PC-9 (cell line): Measurements from ENCODE around the gene FANCI. TPM values are rescaled to one million over a fixed set of nuclear protein-coding genes. Genes with fewer than 3 reads are reported as not detected.

Source experiments
- BruUV-seq: library from RNA; stranded (reverse); fragments of 400-500 nt; replicated peaks from 2 replicates; lab custom pipeline; 2021; lab: Mats Ljungman, UMichigan
- CTCF ChIA-PET: fragments of 300-600 bp; sonication (Branson Sonifier 250); formaldehyde crosslinking; loops from one replicate; lab custom pipeline; 2022; ENCODE audit warnings: antibody characterized with exemption; lab: Charles Lee
- POLR2A ChIA-PET: fragments of 300-600 bp; sonication (Branson Sonifier 250); formaldehyde crosslinking; loops from one replicate; lab custom pipeline; 2022; ENCODE audit warnings: antibody characterized with exemption; ENCODE audit not compliant: unreplicated experiment; lab: Charles Lee
- DNase-seq, 2 experiments: peaks; one replicate each; pipeline versions ENCODE4 v3.0.0 to v3.0.0-alpha.2; 2015 to 2022; ENCODE audit warnings: mixed read lengths in 1 of 2
- H2AFZ ChIP-seq: fragments of 200-600 bp; sonication (generic); 2 replicates; pipeline ENCODE4 v1.8.1; 2017; ENCODE audit warnings: antibody characterized with exemption
- H3F3A ChIP-seq: fragments of 200-600 bp; sonication (generic); 2 replicates; pipeline ENCODE4 v1.8.1; 2017; ENCODE audit warnings: antibody characterized with exemption, mild to moderate bottlenecking, low read depth; ENCODE audit not compliant: insufficient read depth
- H3K27ac ChIP-seq: fragments of 200-600 bp; sonication (generic); 2 replicates; pipeline ENCODE4 v1.6.1; 2016; ENCODE audit warnings: mixed run types
- H3K27me3 ChIP-seq: fragments of 200-600 bp; sonication (generic); 2 replicates; pipeline ENCODE4 v1.6.1; 2016; ENCODE audit warnings: low read depth, mixed run types; ENCODE audit not compliant: insufficient read depth
- H3K36me3 ChIP-seq: fragments of 200-600 bp; sonication (generic); 2 replicates; pipeline ENCODE4 v1.6.1; 2016; ENCODE audit warnings: low read depth, mixed run types
- H3K4me1 ChIP-seq: fragments of 200-600 bp; sonication (generic); replicated peaks from 2 replicates; pipeline ENCODE4 v1.6.1; 2016; ENCODE audit warnings: mixed run types; ENCODE audit not compliant: insufficient read depth
- H3K4me2 ChIP-seq: fragments of 200-600 bp; sonication (generic); 2 replicates; pipeline ENCODE4 v1.6.1; 2017; ENCODE audit warnings: mixed run types
- H3K4me3 ChIP-seq: fragments of 200-600 bp; sonication (generic); 2 replicates; pipeline ENCODE4 v1.6.1; 2016; ENCODE audit warnings: mixed run types
- H3K79me2 ChIP-seq: fragments of 200-600 bp; sonication (generic); 2 replicates; pipeline ENCODE4 v1.6.1; 2017; ENCODE audit warnings: low read depth, mixed run types
- H3K9me2 ChIP-seq: fragments of 200-600 bp; sonication (generic); 2 replicates; pipeline ENCODE4 v1.8.1; 2017; ENCODE audit warnings: mild to moderate bottlenecking; ENCODE audit not compliant: insufficient read depth
- H3K9me3 ChIP-seq: fragments of 200-600 bp; sonication (generic); 2 replicates; pipeline ENCODE4 v1.8.1; 2016; ENCODE audit warnings: low read depth; ENCODE audit not compliant: insufficient read depth
- H4K20me1 ChIP-seq: fragments of 200-600 bp; sonication (generic); 2 replicates; pipeline ENCODE4 v1.8.1; 2017; ENCODE audit not compliant: insufficient read depth
- EZH2 ChIP-seq: fragments of 200-600 bp; sonication (generic); IDR thresholded peaks from 2 replicates; pipeline ENCODE4 v1.8.0; 2017; ENCODE audit warnings: antibody characterized with exemption, low read depth
- intact Hi-C: fragments of 100-400 bp; cut with micrococcal nuclease; formaldehyde crosslinking; loops from one replicate; pipeline ENCODE4 v1.10.0; 2022; ENCODE audit not compliant: unreplicated experiment
- total RNA-seq: library from RNA; stranded (reverse); gene quantifications from 2 replicates; pipeline ENCODE4 v1.2.3, GENCODE V29; 2021
- TF ChIP-seq, protein P1 (sequence below): fragments of 200-600 bp; sonication (generic); conservative IDR thresholded peaks from 2 replicates; pipeline ENCODE4 v1.6.1; 2017; ENCODE audit warnings: mixed run types, antibody characterized with exemption, mild to moderate bottlenecking, moderate library complexity

FANCI gene
- total RNA-seq, 1 experiment from 2014 or later, result 126 TPM

DNA sequence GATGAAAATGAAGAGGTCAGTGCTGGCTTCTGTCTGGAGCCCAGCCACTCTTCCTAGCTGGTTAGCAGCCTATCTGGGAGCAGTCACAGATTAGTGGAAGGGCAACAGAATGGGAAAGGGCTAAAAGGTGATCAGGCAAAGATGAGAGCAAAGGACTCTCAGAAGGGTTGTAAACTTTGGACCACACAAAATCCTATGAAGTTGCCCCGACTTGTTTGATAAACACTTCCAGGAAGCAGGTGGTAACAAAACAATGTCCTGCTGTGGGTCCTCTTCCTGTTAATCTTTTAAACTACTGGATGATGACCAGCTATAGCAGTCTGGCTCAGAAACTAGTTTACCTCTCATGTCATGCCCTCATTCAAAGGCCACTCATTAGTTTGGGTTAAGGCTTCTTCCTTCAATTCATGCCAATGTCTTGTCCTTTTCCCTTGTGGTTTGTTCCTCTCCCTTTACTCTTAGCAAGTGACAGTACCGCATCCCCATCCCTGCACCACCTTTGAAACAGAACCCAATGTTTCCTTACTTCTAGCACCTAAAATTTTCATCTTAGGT, 71.7 kb downstream of the FANCI start:
- BruUV-seq, result no TSS peak
- H3K4me1 ChIP-seq, result no peaks in the 10 kb centered on the region
- ChIA-PET POLR2A (no interaction called here), CTCF (no interaction called here)
- H3K27ac ChIP-seq, result no peak overlapping the region
- DNase-seq, result no peak
- H2AFZ ChIP-seq, result no peak overlapping the region
- intact Hi-C loops, result no loop called here
- H3K27me3 ChIP-seq, result no peaks in the 10 kb centered on the region
- H3K9me3 ChIP-seq, result no peaks in the 10 kb centered on the region
- no peaks in the 10 kb centered on the region for H3K79me2 ChIP-seq
- peaks cover 38% of the 10 kb centered on the region; the same call in 1 of the 2 replicates for H3F3A ChIP-seq
- H3K9me2 ChIP-seq, result no peaks in the 10 kb centered on the region
- no peak overlapping the region for H3K4me2 ChIP-seq
- peaks cover 5% of the 10 kb centered on the region; the same call in 1 of the 2 replicates for H4K20me1 ChIP-seq
- TF ChIP-seq EZH2, result no peak
- TF ChIP-seq, protein P1, sequence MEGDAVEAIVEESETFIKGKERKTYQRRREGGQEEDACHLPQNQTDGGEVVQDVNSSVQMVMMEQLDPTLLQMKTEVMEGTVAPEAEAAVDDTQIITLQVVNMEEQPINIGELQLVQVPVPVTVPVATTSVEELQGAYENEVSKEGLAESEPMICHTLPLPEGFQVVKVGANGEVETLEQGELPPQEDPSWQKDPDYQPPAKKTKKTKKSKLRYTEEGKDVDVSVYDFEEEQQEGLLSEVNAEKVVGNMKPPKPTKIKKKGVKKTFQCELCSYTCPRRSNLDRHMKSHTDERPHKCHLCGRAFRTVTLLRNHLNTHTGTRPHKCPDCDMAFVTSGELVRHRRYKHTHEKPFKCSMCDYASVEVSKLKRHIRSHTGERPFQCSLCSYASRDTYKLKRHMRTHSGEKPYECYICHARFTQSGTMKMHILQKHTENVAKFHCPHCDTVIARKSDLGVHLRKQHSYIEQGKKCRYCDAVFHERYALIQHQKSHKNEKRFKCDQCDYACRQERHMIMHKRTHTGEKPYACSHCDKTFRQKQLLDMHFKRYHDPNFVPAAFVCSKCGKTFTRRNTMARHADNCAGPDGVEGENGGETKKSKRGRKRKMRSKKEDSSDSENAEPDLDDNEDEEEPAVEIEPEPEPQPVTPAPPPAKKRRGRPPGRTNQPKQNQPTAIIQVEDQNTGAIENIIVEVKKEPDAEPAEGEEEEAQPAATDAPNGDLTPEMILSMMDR, result no peak
- no peak overlapping the region for H3K4me3 ChIP-seq
- peaks cover 23% of the 10 kb centered on the region for H3K36me3 ChIP-seq

DNA sequence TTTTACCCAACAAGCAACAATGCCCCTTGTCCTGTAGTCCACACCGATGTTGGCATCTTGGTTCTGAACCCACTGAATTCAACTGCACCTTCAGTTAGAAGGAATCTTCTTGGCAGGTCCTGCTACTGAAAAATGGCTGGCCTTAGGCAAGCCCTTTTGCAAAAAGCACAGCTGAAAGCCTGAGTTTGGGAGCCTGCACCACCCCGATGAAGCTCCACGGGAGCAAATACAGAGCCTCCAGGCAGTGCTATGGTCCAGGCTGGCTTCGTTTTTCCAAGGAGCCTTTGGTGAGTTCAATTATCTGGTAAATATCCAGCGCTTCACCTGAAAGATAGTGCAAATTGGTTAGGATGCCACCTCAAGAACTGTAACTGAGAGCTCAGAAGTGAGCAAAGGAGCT, 72.7 kb downstream of the FANCI start:
- Histone ChIP-seq H3K9me3 (no peaks in the 10 kb centered on the region), H3K36me3 (peaks cover 28% of the 10 kb centered on the region), H3K27me3 (no peaks in the 10 kb centered on the region), H3K27ac (no peak overlapping the region), H3K9me2 (no peaks in the 10 kb centered on the region), H3K4me3 (no peak overlapping the region), H3K79me2 (no peaks in the 10 kb centered on the region), H4K20me1 (peaks cover 5% of the 10 kb centered on the region; the same call in 1 of the 2 replicates), H3K4me2 (no peak overlapping the region), H2AFZ (no peak overlapping the region), H3F3A (peaks cover 42% of the 10 kb centered on the region; the same call in 1 of the 2 replicates), H3K4me1 (no peaks in the 10 kb centered on the region)
- intact Hi-C loops, result no loop called here
- no peak for TF ChIP-seq EZH2
- TF ChIP-seq, protein P1, result no peak
- POLR2A ChIA-PET, result no interaction called here
- no peak for DNase-seq
- BruUV-seq, result no TSS peak
- CTCF ChIA-PET, result no interaction called here

GRCh38 chr15:89317186-89317720, 73.5 kb downstream of the FANCI start:
- Histone ChIP-seq H3K9me3 (no peaks in the 10 kb centered on the region), H3K27ac (no peak overlapping the region), H3K27me3 (no peaks in the 10 kb centered on the region), H3K9me2 (no peaks in the 10 kb centered on the region), H3K36me3 (peaks cover 30% of the 10 kb centered on the region), H3K4me2 (no peak overlapping the region), H3K4me3 (no peak overlapping the region), H2AFZ (no peak overlapping the region), H3K4me1 (no peaks in the 10 kb centered on the region), H4K20me1 (peaks cover 5% of the 10 kb centered on the region; the same call in 1 of the 2 replicates), H3K79me2 (no peaks in the 10 kb centered on the region), H3F3A (peaks cover 37% of the 10 kb centered on the region; the same call in 1 of the 2 replicates)
- ChIA-PET POLR2A (no interaction called here), CTCF (interaction anchor here (0.6 kb wide), 1 partner anchor 12 kb away, joined by 5 read pairs; no protein-coding TSS in a partner anchor)
- intact Hi-C loops, result no loop called here
- no peak for DNase-seq
- no peak for TF ChIP-seq EZH2
- TF ChIP-seq, protein P1, result no peak
- no TSS peak for BruUV-seq
